Upper lobe of left lung (tissue), 6 donors: ENCODE data around the gene ATP6V1B1. TPM values are rescaled to one million over a fixed set of nuclear protein-coding genes. Genes with fewer than 3 reads are reported as not detected.

Experiments
- ATAC-seq, 2 donors: fragments of 200-7000 bp; cut with Tn5 transposase; one replicate each; pipeline ENCODE4 v1.9.1; 2022; ENCODE audit warnings: mild to moderate bottlenecking in 2 of 2, moderate library complexity in 2 of 2; ENCODE audit not compliant: low FRiP score in 2 of 2
- DNase-seq, 2 donors: peaks; one replicate each; pipeline ENCODE4 v3.0.0-alpha.2; 2019 to 2020
- H3K27ac ChIP-seq, 4 donors: fragments of 200-600 bp; sonication (generic); one replicate each; pipeline ENCODE4 v1.5.1; 2016 to 2019
- H3K27me3 ChIP-seq, 4 donors: fragments of 200-600 bp; sonication (generic); one replicate each; pipeline ENCODE4 v1.5.1; 2017 to 2019
- H3K36me3 ChIP-seq, 4 donors: fragments of 200-600 bp; sonication (generic); one replicate each; pipeline ENCODE4 v1.5.1; 2016 to 2019
- H3K4me1 ChIP-seq, 4 donors: fragments of 200-600 bp; sonication (generic); one replicate each; pipeline ENCODE4 v1.5.1; 2018 to 2019
- H3K4me3 ChIP-seq, 4 donors: fragments of 200-600 bp; sonication (generic); one replicate each; pipeline ENCODE4 v1.5.1; 2017 to 2019; ENCODE audit warnings: mild to moderate bottlenecking in 2 of 4, moderate library complexity in 1 of 4
- H3K9me3 ChIP-seq, 4 donors: fragments of 200-600 bp; sonication (generic); one replicate each; pipeline ENCODE4 v1.5.1; 2018 to 2019
- EP300 ChIP-seq, 4 donors: sonication (generic); formaldehyde crosslinking; IDR thresholded peaks; one replicate each; pipeline ENCODE4 v1.5.1; 2017; ENCODE audit warnings: antibody characterized with exemption in 4 of 4, control low read depth in 2 of 4
- POLR2A ChIP-seq, 4 donors: fragments of 450-650 bp; IDR thresholded peaks; one replicate each; pipeline ENCODE4 v1.5.1; 2016 to 2017; ENCODE audit warnings: antibody characterized with exemption in 4 of 4, mild to moderate bottlenecking in 2 of 4
- POLR2AphosphoS5 ChIP-seq, 2 donors: sonication (generic); formaldehyde crosslinking; IDR thresholded peaks; one replicate each; pipeline ENCODE4 v1.5.1; 2017; ENCODE audit warnings: antibody characterized with exemption in 2 of 2
- WGBS, 2 donors: methylation state at CpG; one replicate each; pipeline ENCODE4 v1.1.5; 2017 to 2018; 5-methylcytosine and 5-hydroxymethylcytosine counted together
- total RNA-seq, 6 donors: library from RNA; depleted of rRNA in 4 of 6; stranded (reverse); fragments of >200 nt in 4 of 6; gene quantifications; one replicate each; pipeline versions ENCODE4 v1.1.0 to v1.2.1, GENCODE V29; 2016 to 2021
- TF ChIP-seq, protein P1 (sequence below), 6 experiments: fragments of 450-650 bp in 4 of 6; fragments of 200-600 bp in 2 of 6; sonication (generic) in 2 of 6; IDR thresholded peaks; one replicate each; pipeline ENCODE4 v1.5.1; 2016 to 2019; ENCODE audit warnings: antibody characterized with exemption in 6 of 6
- donor health status: DM: no; HTN: no; CAD: no; lungs with moderate emphysema.
- donor health status: DM: no; HTN: yes; CAD: no; lungs with severe emphysema.

ATP6V1B1 gene
- total RNA-seq, 6 donors from 2014 or later, result 1.6 to 23.0 (median 3.2) TPM; not detected in 1

DNA sequence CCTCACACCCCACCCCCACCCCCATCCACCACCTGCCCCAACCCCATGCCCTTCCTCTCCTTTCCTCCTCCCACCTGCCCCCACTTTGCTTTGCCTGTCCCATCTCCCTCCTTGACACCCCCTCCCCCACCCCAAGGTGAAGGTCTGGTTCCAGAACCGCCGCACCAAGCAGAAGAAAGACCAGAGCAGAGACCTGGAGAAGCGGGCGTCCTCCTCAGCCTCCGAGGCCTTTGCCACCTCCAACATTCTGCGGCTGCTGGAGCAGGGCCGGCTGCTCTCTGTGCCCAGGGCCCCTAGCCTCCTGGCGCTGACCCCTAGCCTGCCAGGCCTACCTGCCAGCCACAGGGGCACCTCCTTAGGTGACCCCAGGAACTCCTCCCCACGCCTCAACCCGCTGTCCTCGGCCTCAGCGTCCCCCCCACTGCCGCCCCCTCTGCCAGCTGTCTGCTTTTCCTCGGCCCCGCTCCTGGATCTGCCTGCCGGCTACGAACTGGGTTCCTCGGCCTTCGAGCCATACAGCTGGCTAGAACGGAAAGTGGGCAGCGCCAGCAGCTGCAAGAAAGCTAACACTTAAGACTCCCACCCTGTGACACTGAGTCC is 3.0 kb upstream of the ATP6V1B1 start:
- ATAC-seq (no peak), DNase-seq (peak in 1 of 2 donors; percentile 52)
- TF ChIP-seq, protein P1, sequence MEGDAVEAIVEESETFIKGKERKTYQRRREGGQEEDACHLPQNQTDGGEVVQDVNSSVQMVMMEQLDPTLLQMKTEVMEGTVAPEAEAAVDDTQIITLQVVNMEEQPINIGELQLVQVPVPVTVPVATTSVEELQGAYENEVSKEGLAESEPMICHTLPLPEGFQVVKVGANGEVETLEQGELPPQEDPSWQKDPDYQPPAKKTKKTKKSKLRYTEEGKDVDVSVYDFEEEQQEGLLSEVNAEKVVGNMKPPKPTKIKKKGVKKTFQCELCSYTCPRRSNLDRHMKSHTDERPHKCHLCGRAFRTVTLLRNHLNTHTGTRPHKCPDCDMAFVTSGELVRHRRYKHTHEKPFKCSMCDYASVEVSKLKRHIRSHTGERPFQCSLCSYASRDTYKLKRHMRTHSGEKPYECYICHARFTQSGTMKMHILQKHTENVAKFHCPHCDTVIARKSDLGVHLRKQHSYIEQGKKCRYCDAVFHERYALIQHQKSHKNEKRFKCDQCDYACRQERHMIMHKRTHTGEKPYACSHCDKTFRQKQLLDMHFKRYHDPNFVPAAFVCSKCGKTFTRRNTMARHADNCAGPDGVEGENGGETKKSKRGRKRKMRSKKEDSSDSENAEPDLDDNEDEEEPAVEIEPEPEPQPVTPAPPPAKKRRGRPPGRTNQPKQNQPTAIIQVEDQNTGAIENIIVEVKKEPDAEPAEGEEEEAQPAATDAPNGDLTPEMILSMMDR (IDR thresholded peaks at IDR 0.05), result no peak
- TF ChIP-seq EP300 (IDR thresholded peaks at IDR 0.05) (no peak), POLR2A (IDR thresholded peaks at IDR 0.05) (no peak), POLR2AphosphoS5 (IDR thresholded peaks at IDR 0.05) (no peak)
- Histone ChIP-seq H3K27me3 (no peaks in the 10 kb centered on the region), H3K4me3 (no peak overlapping the region), H3K9me3 (no peaks in the 10 kb centered on the region), H3K4me1 (peaks cover 0 to 11% (median 5%) of the 10 kb centered on the region in 4 donors), H3K27ac (no peak overlapping the region), H3K36me3 (no peaks in the 10 kb centered on the region)
- 97 to 98% methylated on average over 18 to 21 of the region's 21 CpGs for WGBS, 2 donors

DNA sequence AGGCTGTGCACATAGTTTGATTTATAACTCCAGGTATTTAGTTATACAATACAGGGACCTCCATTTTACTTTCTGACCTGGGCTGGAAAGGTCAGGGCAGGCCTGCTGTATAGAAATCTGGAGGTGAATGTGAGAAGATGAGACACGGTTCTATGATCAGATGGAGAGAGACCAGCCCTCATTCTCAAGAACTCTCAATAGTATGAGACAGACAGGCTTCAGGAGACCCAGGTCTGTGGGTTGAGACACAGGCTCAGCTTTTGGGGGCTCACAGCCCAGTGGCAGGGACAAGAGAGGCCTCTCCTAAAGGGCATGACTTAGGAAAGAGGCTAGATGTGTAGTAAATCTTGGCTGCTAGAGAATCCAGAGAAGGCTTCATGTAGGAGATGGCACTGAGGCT is 719 bp upstream of the ATP6V1B1 start:
- no peak overlapping the region for H3K27ac ChIP-seq
- 80 to 91% methylated on average over 1 of the region's 1 CpG for WGBS, 2 donors
- ATAC-seq (no peak), DNase-seq (no peak)
- no peaks in the 10 kb centered on the region for H3K36me3 ChIP-seq
- H3K4me3 ChIP-seq, result no peak overlapping the region
- H3K27me3 ChIP-seq, result no peaks in the 10 kb centered on the region
- H3K4me1 ChIP-seq, result peaks cover 0 to 11% (median 5%) of the 10 kb centered on the region in 4 donors
- TF ChIP-seq, protein P1 (IDR thresholded peaks at IDR 0.05), result no peak
- TF ChIP-seq POLR2AphosphoS5 (IDR thresholded peaks at IDR 0.05), result no peak
- TF ChIP-seq EP300 (IDR thresholded peaks at IDR 0.05), result no peak
- no peak for TF ChIP-seq POLR2A (IDR thresholded peaks at IDR 0.05)
- H3K9me3 ChIP-seq, result no peaks in the 10 kb centered on the region

DNA sequence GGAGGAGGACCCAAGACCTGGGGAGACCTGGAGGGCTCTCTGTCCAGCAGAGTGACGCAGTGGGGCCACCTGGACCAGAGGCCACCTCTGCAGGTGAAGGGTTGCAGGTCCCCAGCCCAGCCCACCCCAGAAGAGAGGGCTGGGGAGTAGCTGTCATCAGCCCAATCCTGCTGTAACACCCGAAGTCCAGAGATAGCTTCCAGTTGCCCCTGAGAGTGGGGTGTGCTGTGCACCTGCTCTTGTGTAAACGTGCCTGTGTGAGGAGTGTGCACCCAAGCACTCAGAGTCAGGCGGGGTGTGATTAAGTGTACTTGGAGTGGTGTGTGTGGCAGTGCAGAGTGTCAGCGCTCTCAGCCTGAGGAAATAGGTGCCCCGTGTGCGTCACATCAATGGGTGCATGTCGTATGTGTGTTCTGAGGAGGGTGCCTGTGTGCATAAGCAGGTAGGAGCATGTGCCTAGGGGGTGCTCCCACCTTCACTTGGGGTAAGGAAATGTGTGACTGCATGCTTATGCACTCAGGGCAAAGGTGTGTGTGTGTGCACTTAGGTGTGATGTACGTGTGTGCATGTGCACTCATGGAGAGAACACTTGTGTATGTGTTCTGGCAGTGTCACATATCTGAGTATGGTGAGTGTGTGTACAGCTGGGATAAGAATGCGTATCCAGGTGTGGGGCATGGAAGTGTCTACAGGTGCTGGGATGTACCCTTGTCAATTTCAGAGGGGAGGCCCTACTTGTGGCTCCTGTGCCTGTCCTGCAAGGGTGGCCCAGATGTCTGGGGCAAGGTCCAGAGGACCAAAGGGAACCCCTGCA is 672 bp downstream of the ATP6V1B1 start:
- no peak overlapping the region for H3K27ac ChIP-seq
- H3K9me3 ChIP-seq, result no peaks in the 10 kb centered on the region
- no peak for ATAC-seq
- no peaks in the 10 kb centered on the region for H3K27me3 ChIP-seq
- no peak overlapping the region for H3K4me3 ChIP-seq
- TF ChIP-seq EP300 (IDR thresholded peaks at IDR 0.05) (no peak), POLR2AphosphoS5 (IDR thresholded peaks at IDR 0.05) (no peak), POLR2A (IDR thresholded peaks at IDR 0.05) (no peak)
- TF ChIP-seq, protein P1 (IDR thresholded peaks at IDR 0.05), result no peak
- 61 to 69% methylated on average over 5 to 10 of the region's 10 CpGs for WGBS, 2 donors
- peaks cover 0 to 11% (median 5%) of the 10 kb centered on the region in 4 donors for H3K4me1 ChIP-seq
- no peaks in the 10 kb centered on the region for H3K36me3 ChIP-seq
- no peak for DNase-seq

DNA sequence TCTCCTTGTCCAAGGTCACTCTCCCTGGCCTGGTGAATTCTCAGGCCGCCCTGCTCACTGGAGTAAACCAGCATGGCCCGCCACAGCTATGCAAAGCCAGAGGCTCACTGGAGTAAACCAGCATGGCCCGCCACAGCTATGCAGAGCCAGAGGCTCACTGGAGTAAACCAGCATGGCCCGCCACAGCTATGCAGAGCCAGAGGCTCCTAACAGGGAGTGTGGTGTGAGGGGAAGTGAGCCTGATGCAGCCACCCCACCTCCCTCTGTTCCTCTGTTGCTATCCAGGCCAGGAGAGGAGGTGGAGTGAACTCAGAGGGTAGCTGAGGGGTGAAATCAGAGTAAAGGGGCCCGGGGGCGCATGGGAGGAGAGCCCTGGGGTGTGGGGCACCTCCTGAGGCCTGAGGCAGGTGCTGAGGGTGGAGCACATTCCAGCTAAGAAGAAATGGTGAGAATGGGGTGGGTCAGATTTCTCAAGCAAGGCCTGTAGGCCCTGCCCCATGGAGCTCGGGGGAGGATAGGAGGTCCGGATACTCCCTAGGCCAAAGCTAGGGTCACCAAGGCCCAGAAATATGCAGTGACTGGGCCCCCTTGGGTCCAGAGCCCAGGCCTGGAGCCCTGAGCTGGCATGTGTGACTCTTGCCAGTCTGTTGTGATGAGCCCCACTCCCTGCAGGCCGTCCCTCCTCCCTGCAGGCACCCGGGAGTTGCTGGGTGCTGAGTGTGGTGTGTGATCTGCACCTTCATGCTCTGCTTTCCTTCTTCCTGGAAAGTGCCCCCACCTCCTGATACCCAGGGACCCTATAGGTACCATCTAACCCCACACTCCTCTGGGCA is 1.5 kb downstream of the ATP6V1B1 start:
- no peaks in the 10 kb centered on the region for H3K9me3 ChIP-seq
- H3K4me3 ChIP-seq, result no peak overlapping the region
- no peak overlapping the region for H3K27ac ChIP-seq
- ATAC-seq (no peak), DNase-seq (no peak)
- TF ChIP-seq, protein P1 (IDR thresholded peaks at IDR 0.05), result no peak
- TF ChIP-seq EP300 (IDR thresholded peaks at IDR 0.05) (no peak), POLR2AphosphoS5 (IDR thresholded peaks at IDR 0.05) (no peak), POLR2A (IDR thresholded peaks at IDR 0.05) (no peak)
- H3K27me3 ChIP-seq, result no peaks in the 10 kb centered on the region
- no peaks in the 10 kb centered on the region for H3K36me3 ChIP-seq
- H3K4me1 ChIP-seq, result peaks cover 0 to 11% (median 5%) of the 10 kb centered on the region in 4 donors
- 72 to 82% methylated on average over 6 to 8 of the region's 10 CpGs for WGBS, 2 donors
